GM15510 (cell line): ENCODE data around the gene MPPED1.

Experiments used
- POLR2A ChIP-seq: IDR thresholded peaks from 3 replicates; pipeline ENCODE4 v1.6.1; 2011; ENCODE audit warnings: borderline replicate concordance; ENCODE audit not compliant: insufficient read length; ENCODE audit errors: extremely low read depth

The MPPED1 gene

DNA sequence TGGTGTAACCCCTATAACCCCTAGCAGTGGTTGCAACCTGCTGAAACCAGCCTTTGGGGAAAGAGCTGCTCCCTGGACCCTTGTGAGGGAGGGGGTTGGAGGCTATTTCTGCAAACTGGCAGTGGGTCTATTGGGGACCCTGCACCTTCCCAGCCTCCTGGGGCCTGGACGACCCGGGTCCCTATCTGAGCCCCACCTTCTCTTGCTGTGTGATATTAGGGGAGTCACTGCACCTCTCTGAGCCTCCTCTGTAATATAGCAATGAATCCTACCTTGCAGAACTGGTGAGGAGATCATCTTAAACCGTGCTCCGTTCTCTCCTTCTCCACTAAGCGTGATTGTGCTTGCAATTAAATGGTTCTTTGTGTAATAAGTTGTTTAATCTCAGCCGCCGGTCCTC lies 24.0 kb upstream of the MPPED1 start:
- TF ChIP-seq POLR2A, result no peak

DNA sequence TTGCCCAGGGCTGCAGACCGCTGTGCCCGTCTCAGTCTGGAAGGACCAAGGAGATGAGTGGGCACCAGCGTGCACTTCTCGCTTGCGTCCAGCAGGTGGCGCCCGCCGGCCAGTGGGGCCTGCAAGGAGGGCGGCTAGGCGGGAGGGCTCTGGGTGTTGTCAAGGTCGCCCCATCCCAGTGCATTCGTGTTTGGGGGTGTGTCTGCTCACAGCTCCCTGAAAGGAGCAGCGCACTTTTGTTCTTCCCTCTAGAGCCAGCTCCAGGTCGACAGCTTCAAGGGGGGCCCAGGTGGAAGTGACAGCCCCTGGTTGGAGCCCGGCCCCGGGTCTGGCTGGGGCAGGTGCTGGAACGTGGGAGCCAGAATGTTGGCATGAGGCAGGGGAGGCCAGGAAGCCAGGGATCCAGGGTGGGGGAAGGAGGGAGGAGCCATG lies 23.4 kb upstream of the MPPED1 start:
- no peak for TF ChIP-seq POLR2A

DNA sequence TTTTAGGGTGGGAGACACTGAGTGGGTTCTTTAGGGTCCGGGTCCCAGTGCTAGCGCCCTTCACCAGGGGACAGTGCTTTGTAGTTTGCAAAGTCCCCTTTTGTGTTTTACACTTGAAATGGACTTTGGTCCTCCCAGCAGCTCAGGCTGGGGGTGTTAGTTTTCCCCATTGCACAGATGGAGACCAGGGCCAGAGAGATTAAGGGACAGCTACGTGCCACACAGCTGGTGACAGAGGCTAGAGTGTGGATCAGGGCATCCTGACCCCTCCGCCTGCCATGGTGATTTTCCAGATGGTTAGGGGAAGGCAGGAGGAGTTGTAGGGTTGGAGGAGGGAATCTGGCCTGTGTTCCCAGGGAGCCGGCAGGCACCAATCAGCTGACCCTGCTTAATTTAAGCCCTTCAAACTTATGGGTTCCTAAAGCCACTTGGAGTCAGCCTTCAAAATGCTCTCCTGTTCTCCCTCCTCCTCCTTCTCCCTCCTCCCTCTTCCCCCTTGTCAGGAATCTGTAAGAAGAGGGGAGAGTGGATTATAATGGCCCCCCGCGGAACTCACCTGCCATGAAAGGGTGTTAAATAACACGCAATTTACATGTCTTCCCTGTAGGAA lies 22.5 kb upstream of the MPPED1 start:
- TF ChIP-seq POLR2A, result no peak

DNA sequence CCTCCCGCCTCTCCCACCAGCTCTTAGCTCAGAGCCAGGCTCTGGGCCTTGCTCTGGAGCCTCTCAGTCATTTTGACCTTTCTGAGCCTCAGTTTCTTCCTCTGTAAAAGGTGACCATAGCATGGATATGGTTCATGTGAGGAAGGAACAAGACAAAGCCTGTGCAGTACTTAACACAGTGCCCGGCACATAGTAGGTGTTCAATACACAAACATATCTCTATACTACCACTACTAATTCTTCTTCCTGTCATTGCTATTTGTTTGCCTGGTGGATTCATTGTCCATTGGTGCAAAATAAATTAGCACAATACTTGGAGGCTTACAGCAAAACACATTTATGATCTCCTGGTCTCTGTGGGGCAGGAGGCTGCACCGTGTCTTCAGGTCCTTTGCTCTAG lies 21.6 kb upstream of the MPPED1 start:
- TF ChIP-seq POLR2A, result no peak

DNA sequence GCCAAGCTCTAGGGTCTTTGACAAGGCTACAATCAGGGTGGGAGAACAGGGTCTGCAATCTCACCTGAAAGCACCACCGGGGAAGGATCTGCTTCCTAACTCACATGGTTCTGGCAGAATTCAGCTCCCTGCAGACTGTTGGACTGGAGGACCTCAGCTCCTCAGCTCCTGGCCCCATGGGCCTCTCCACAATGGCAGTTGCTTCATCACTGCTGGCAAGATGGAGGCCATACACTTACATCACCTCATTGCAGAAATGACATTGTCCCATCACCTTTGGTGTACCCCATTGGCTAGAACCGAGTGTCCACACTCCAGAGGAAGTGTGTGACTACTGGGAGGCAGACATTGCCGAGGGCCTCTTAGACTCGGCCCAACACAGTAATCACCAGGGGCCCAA lies 20.9 kb upstream of the MPPED1 start:
- TF ChIP-seq POLR2A, result no peak

DNA sequence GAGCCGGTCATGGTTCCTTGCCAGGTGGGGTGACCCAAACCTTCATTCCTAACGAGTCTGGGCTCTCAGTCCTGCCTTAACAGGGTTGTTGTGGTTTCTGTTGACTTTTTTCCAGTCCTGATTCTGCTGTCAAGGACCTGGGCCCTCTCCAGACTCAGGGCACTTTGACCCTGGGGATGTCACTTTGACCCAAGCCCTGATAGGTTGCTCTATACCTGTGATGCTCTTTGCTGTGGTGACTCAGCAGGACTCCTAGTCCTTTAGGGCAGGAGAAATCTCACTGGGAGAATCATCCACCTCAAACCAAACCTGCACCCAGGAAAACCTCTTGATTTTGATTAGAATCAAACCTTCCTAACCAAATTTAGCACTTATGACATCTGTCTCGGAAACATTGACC lies 20.5 kb upstream of the MPPED1 start:
- no peak for TF ChIP-seq POLR2A

DNA sequence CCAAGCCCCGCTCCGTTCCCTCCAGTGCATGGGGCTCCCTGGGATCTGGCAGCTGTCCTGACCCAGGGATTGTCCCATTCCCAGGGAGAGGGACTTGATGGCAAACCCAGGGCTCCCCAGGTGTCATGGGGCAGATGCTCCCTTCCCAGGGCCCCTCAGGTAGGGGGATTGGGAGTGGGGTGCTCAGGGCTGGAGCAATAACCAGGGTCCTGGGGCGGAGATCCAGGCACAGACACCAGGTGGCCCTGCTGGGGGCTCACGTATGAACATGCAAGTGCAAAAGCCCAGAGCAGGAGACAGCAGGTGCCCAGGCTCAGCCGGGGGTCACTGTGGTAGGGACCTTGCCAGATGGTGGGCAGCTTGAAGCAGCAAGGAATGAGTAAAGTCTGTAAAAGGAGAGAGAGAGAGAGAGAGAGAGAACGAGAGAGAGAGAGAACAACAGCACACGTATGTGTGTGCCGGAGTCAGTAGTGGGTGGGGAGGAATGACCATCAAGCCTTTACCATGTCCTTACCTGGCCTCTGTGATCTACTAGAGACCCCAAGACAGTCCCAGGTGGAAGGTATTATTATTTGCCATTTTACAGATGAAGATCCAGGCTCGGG lies 19.3 kb upstream of the MPPED1 start:
- TF ChIP-seq POLR2A, result no peak

DNA sequence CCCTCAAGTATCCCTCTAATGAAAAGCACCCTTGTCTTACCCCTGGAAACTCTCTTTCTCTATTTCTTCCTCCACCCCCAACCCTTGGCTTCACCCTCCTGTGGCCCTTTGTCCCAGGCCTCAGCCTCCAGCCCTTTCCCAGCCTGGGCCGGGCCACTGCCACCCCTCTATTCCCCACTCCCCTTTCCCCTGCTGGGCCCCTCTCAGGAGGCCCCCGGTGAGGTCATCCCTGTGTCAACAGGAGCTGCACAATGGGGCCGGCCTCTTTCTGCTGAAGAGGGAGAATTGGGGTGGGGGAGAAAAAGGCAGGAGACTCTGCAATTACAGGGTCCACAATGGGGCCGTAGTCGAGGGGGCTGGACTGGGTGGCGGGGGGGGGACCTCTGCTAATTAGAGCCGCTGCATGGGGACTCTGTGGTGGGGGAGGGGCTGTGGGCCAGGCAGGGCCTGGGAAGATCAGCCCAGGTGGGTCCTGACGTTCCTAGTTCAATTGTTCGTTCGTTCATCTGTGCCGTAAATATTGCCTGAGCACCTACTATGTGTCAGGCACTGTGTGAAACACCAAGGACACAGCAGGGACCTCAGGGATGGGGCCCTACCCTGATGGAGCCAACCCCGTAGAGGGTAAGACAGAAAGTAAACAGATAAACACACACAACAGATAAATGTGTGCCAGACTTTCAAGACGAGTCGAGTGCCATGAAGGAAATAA lies 18.5 kb upstream of the MPPED1 start:
- TF ChIP-seq POLR2A, result no peak

DNA sequence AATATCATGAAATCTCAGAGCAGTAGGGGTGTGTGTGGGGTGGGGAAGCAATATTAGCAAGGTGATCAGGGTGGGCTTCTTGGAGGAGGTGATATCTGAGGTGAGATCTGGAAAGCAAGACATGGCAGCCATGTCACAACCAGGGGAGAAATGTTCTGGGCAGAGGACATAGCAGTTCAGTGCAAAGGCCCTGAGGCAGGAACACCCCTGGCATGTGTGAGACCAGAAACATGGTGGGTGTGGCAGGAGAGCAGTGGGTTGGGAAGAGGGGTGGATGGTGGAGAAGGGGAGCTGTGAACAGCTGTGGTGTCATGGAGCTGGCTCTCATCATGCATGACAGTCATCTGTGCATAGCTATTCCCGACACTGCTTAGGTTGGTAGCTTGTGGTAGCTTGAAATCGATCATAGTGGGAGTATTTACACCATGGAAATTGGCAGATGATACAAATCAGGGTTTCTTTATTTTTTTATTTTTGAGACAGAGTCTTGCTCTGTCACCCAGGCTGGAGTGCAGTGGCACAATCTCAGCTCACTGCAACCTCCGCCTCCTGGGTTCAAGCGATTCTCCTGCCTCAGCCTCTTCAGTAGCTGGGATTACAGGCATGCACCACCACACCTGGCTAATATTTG lies 17.9 kb upstream of the MPPED1 start:
- TF ChIP-seq POLR2A, result no peak

DNA sequence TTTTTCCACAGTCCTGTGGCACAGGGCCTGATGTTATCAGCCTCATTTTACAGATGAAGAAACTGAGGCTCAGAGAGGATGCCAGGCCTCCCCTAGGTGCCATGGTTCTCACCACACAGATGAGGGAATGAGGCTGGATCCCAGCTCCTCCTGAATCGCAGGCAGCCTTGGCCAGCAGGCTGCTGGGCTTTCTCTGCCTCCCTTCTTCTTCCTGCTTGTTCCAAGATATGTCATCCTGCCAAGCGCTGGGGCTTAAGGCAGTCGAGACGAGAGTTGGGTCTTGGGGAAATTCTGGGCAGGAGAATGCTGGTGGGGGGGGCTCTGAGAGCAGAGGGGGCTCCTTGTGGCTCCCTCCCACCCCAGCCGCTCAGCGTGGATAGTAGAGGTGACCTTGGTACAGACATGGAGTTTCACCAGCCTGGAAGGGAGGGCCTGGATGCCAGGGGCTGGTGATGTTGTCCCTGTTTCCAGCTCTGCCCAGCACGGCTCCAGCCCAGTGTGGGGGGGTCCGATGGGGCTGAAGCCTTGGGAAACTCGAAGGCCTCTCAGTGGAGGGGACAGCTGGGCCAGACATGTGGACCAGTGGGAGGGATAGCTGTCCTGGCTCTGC lies 16.6 kb upstream of the MPPED1 start:
- TF ChIP-seq POLR2A, result no peak

DNA sequence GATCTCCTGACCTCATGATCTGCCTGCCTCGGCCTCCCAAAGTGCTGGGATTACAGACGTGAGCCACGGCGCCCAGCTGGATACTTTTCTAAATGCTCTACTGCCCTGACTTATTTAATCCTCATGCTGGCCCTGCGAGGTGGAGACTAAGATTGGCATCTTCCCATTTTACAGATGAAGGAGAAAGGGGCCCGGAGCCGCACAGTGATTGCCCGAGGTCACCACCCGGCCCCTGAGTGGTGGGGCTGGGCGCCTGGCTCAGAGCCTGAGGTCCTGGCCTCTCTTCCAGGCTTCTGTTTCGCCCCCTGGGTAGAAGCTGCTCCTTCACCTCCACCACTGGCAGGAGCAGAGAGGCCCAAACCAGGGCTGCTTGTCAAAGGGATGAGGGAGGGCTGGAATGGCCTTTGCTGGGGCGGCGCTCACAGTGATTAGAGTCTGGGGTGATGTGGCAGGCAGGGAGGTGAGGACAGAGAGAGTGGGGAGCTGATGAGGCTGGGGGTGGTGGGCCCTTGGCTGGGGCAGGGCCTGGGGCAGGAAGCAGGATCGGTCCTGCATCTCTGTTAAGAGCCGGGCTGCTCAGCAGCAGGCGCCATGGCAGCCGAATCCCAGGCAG lies 15.4 kb upstream of the MPPED1 start:
- TF ChIP-seq POLR2A, result no peak

DNA sequence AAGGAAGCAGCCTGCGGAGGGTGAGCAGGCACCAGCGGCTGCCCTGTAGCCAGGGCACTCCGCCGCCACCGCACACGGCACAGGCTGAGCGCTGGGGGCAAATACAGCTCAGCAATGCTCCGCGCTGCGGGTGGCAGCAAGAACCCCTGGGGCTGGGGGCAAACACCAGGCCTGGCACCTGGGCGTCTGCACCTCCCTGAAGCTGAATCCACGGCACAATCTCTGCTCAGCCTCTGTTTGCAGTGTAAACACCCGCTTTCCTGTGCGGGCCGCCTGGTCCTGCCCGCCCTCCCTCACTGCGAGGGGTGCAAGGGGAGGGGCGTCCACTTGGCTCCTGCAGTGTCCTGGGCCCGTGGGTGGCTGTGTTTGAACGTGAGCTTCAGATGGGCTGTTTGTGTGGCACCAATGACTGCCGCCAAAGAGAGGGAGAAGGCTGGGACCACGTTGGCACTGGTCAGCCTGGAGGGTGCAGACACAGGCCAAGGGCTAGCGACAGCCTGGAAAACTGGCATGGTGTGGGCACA lies 14.8 kb upstream of the MPPED1 start:
- TF ChIP-seq POLR2A, result no peak

DNA sequence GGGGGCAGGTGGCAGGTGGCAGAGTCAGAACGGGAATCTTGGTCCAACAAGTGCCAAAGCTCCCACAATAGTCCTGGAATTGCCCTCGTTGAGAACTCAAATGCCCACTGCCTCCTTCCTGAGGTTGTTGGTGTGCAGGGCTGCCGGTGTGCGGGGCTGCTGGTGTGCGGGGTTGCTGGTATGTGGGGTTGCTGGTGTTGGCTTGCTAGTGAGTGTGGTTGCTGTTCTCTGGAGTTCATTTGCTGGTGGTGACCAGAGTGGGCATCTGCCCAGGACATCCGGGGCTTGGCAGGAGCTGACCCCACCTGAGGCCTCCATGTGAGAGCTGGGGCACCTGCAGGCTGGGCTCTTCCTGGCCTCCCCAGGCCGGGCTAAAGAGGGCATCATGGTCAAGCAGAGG lies 14.0 kb upstream of the MPPED1 start:
- TF ChIP-seq POLR2A, result no peak

DNA sequence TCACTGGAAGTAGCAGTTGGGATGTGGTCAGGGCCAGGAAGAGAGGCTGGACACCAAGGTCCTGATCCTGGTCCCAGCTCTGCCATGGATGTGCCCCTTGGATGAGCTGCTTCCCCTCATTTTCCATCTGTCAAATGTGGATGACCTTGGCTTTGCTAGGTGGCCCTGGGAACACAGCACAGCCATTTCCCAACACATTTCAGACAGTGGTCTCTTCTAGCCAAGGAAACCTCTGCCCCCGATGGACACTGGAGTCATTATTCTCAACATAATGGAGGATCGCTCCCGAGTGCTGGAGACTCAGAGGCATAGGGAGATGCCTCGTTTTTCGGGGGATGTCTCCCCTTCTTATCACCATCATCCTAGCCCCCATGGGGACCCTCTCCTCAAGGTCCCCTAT lies 13.6 kb upstream of the MPPED1 start:
- TF ChIP-seq POLR2A, result no peak
